Vagina (tissue), 2 donors: ENCODE results near the gene YIPF6.

ENCODE experiments used
- CTCF ChIP-seq, 3 experiments: fragments of 450-650 bp in 2 of 3; fragments of 200-600 bp in 1 of 3; sonication (generic) in 1 of 3; IDR thresholded peaks; one replicate each; pipeline ENCODE4 v1.5.1; 2017 to 2019; ENCODE audit warnings: antibody characterized with exemption in 3 of 3, mild to moderate bottlenecking in 2 of 3, moderate library complexity in 2 of 3
- POLR2A ChIP-seq, 2 donors: fragments of 450-650 bp; IDR thresholded peaks; one replicate each; pipeline ENCODE4 v1.6.1; 2017; ENCODE audit warnings: antibody characterized with exemption in 2 of 2, mild to moderate bottlenecking in 2 of 2, moderate library complexity in 2 of 2
- POLR2AphosphoS5 ChIP-seq, 2 donors: sonication (generic); formaldehyde crosslinking; IDR thresholded peaks; one replicate each; pipeline ENCODE4 v1.9.0; 2017; ENCODE audit warnings: antibody characterized with exemption in 2 of 2, mild to moderate bottlenecking in 2 of 2, low read depth in 1 of 2; ENCODE audit not compliant: insufficient read depth in 1 of 2

DNA sequence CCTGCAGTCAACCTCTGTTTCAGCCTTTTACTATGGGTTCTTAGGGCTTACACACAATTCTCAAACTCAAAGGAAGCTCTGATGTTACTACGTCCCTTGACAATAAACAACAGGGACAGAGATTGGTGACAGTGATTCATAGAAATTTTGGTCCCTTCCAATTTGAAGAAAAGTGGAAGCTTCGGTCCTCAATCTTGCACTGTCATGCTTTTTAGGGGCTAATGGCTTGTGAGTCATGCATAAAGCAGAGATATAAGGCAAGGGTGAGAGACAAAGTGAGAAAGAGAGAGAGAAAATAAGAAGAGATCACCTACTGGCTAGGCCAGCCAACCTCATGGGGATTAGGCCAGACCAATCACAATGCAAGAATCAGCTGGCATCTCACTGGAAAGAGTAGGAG, 85.4 kb downstream of the YIPF6 start:
- TF ChIP-seq CTCF (IDR thresholded peaks at IDR 0.05) (no peak), POLR2A (IDR thresholded peaks at IDR 0.05) (no peak), POLR2AphosphoS5 (IDR thresholded peaks at IDR 0.05; ENCODE audit: insufficient read depth in 1 of 2, low read depth in 1 of 2) (no peak)
